SK-N-SH (cell line): Measurements from ENCODE around the gene LENG9. TPM values are rescaled to one million over a fixed set of nuclear protein-coding genes. Genes with fewer than 3 reads are reported as not detected.
"Not testable (repeated sequence)": the region's sequence is repeated elsewhere in the genome, so short reads cannot be mapped to it uniquely, and the experiment has no call there.

Source experiments
- CTCF ChIA-PET: fragments of 300-600, 350-600 bp; formaldehyde crosslinking; extraction: SDS; loops from one replicate; lab custom pipeline; 2021; lab: Yijun Ruan, JAX
- POLR2A ChIA-PET: fragments of 350-600 bp; sonication (Branson Sonifier 250); formaldehyde crosslinking; extraction: SDS; loops from one replicate; lab custom pipeline; 2020; ENCODE audit warnings: antibody characterized with exemption, inconsistent platforms; lab: Yijun Ruan, JAX
- DNase-seq: peaks from one replicate; pipeline ENCODE4 v3.0.0; 2012
- H2AFZ ChIP-seq: fragments of 200-600 bp; sonication (generic); 2 replicates; pipeline ENCODE4 v1.8.1; 2016; ENCODE audit warnings: antibody characterized with exemption, mild to moderate bottlenecking, low read depth
- H3F3A ChIP-seq: fragments of 200-600 bp; sonication (generic); replicated peaks from 2 replicates; pipeline ENCODE3; 2016; ENCODE audit warnings: antibody characterized with exemption, mild to moderate bottlenecking; ENCODE audit not compliant: insufficient read depth
- H3K27ac ChIP-seq, 2 experiments: fragments of 200-500 bp in 1 of 2; fragments of 200-600 bp in 1 of 2; sonication (Bioruptor generic) in 1 of 2; sonication (generic), shearing (Covaris generic) in 1 of 2; 2 replicates each; pipeline versions ENCODE4 v1.5.1 to v1.6.1; 2014 to 2016; ENCODE audit warnings: low read depth in 2 of 2, inconsistent platforms in 1 of 2, low read length in 1 of 2, mild to moderate bottlenecking in 1 of 2, mixed read lengths in 1 of 2
- H3K27me3 ChIP-seq: fragments of 200-600 bp; sonication (generic), shearing (Covaris generic); 2 replicates; pipeline ENCODE4 v1.6.1; 2016; ENCODE audit warnings: mixed run types; ENCODE audit not compliant: insufficient read depth
- H3K36me3 ChIP-seq, 2 experiments: fragments of 200-500 bp in 1 of 2; fragments of 200-600 bp in 1 of 2; sonication (Bioruptor generic) in 1 of 2; sonication (generic) in 1 of 2; replicated peaks in 1 of 2; 2 replicates each; pipeline versions ENCODE3 to v1.5.1; 2014 to 2016; ENCODE audit warnings: low read length in 1 of 2, mild to moderate bottlenecking in 1 of 2; ENCODE audit not compliant: insufficient read depth in 2 of 2, control insufficient read depth in 1 of 2
- H3K4me1 ChIP-seq, 2 experiments: fragments of 200-500 bp in 1 of 2; fragments of 200-600 bp in 1 of 2; sonication (Bioruptor generic) in 1 of 2; sonication (generic), shearing (Covaris generic) in 1 of 2; 2 replicates each; pipeline versions ENCODE4 v1.5.1 to v1.6.1; 2014 to 2016; ENCODE audit warnings: low read depth in 1 of 2, low read length in 1 of 2, mixed run types in 1 of 2; ENCODE audit not compliant: insufficient read depth in 2 of 2, control insufficient read depth in 1 of 2
- H3K4me2 ChIP-seq: fragments of 200-600 bp; sonication (generic), shearing (Covaris generic); 2 replicates; pipeline ENCODE4 v1.6.1; 2017; ENCODE audit warnings: mixed run types
- H3K4me3 ChIP-seq, 2 experiments: fragments of 200-500 bp in 1 of 2; fragments of 200-600 bp in 1 of 2; sonication (Bioruptor generic) in 1 of 2; sonication (generic), shearing (Covaris generic) in 1 of 2; 2 replicates each; pipeline versions ENCODE4 v1.5.1 to v1.8.1; 2014 to 2016; ENCODE audit warnings: low read depth in 2 of 2, inconsistent platforms in 1 of 2, low read length in 1 of 2, mild to moderate bottlenecking in 1 of 2, mixed read lengths in 1 of 2, moderate library complexity in 1 of 2
- H3K79me2 ChIP-seq: fragments of 200-600 bp; sonication (generic); 2 replicates; pipeline ENCODE4 v1.8.1; 2017; ENCODE audit warnings: mild to moderate bottlenecking; ENCODE audit not compliant: insufficient read depth
- H3K9ac ChIP-seq: fragments of 200-600 bp; sonication (generic); 2 replicates; pipeline ENCODE4 v1.6.1; 2017; ENCODE audit warnings: mixed run types
- H3K9me2 ChIP-seq: fragments of 200-600 bp; sonication (generic); 2 replicates; pipeline ENCODE4 v1.6.1; 2017; ENCODE audit warnings: mixed run types
- H3K9me3 ChIP-seq: fragments of 200-600 bp; sonication (generic); 2 replicates; pipeline ENCODE4 v1.6.1; 2017; ENCODE audit warnings: mixed run types, mild to moderate bottlenecking, moderate library complexity
- H4K20me1 ChIP-seq: fragments of 200-600 bp; sonication (generic); 2 replicates; pipeline ENCODE4 v1.6.1; 2017; ENCODE audit warnings: mild to moderate bottlenecking, mixed run types; ENCODE audit not compliant: insufficient read depth
- CHD2 ChIP-seq: fragments of 150-350 bp; IDR thresholded peaks from 2 replicates; pipeline ENCODE4 v1.6.1; 2018; ENCODE audit warnings: low read length; ENCODE audit not compliant: partially characterized antibody
- ELF1 ChIP-seq: IDR thresholded peaks from 2 replicates; pipeline ENCODE4 v1.4.0; 2012
- FOSL2 ChIP-seq: IDR thresholded peaks from 2 replicates; pipeline ENCODE4 v1.4.0; 2012; ENCODE audit warnings: low read depth, mild to moderate bottlenecking, moderate library complexity, borderline replicate concordance
- FOXJ3 ChIP-seq: sonication (generic); formaldehyde crosslinking; IDR thresholded peaks from 2 replicates; pipeline ENCODE4 v1.5.1; 2020; ENCODE audit warnings: mild to moderate bottlenecking, missing genetic modification reagents
- FOXM1 ChIP-seq: IDR thresholded peaks from 2 replicates; pipeline ENCODE4 v1.4.0; 2012; ENCODE audit warnings: low read depth, mild to moderate bottlenecking
- GATA2 ChIP-seq: sonication (generic); formaldehyde crosslinking; IDR thresholded peaks from 2 replicates; pipeline ENCODE4 v1.5.0; 2020; ENCODE audit warnings: mild to moderate bottlenecking, missing genetic modification reagents
- MAX ChIP-seq: IDR thresholded peaks from 2 replicates; pipeline ENCODE4 v1.4.0; 2012; ENCODE audit warnings: low read depth
- PBX3 ChIP-seq: IDR thresholded peaks from 2 replicates; pipeline ENCODE4; 2012
- POLR2AphosphoS5 ChIP-seq: IDR thresholded peaks from 2 replicates; pipeline ENCODE4 v1.6.1; 2012; ENCODE audit warnings: low read depth, low read length
- REST ChIP-seq: IDR thresholded peaks from 2 replicates; pipeline ENCODE4 v1.6.1; 2012; ENCODE audit warnings: mild to moderate bottlenecking, low read depth, low read length, moderate library complexity
- RFX5 ChIP-seq: IDR thresholded peaks from 2 replicates; pipeline ENCODE4 v1.6.1; 2012; ENCODE audit warnings: mild to moderate bottlenecking, improper control_type of control experiment, low read length
- SIN3A ChIP-seq: IDR thresholded peaks from 2 replicates; pipeline ENCODE4 v1.6.1; 2012; ENCODE audit warnings: low read depth, mild to moderate bottlenecking, low read length, moderate library complexity, borderline replicate concordance
- SMC3 ChIP-seq: IDR thresholded peaks from 2 replicates; pipeline ENCODE4 v1.6.1; 2012; ENCODE audit warnings: low read depth, low read length, improper control_type of control experiment
- TAF1 ChIP-seq: IDR thresholded peaks from 2 replicates; pipeline ENCODE4 v1.6.1; 2012; ENCODE audit warnings: low read depth, mild to moderate bottlenecking, low read length, moderate library complexity, borderline replicate concordance
- TCF12 ChIP-seq: IDR thresholded peaks from 2 replicates; pipeline ENCODE4 v1.4.0; 2012
- USF2 ChIP-seq: fragments of 150-350 bp; IDR thresholded peaks from 2 replicates; pipeline ENCODE4 v1.6.1; 2017; ENCODE audit warnings: antibody characterized with exemption, low read length, low read depth, borderline replicate concordance
- WGBS: methylation state at CpG from one replicate; pipeline ENCODE4 v1.1.6; 2017; ENCODE audit warnings: low lambda C conversion rate; 5-methylcytosine and 5-hydroxymethylcytosine counted together
- polyA plus RNA-seq, 3 experiments: library from polyadenylated mRNA; depleted of rRNA; stranded (reverse); fragments of >200 nt; gene quantifications; 2 replicates each; pipeline ENCODE4 v1.2.3, GENCODE V29; 2012

Gene LENG9
- polyA plus RNA-seq, 1 of the 3 experiments (the other 2 are of a cell fraction): 0.20 TPM

GRCh38 chr19:54509200-54509940 is 45.8 kb upstream of the LENG9 start:
- H3F3A ChIP-seq, H3K36me3 ChIP-seq, DNase-seq, H3K4me3 ChIP-seq, H4K20me1 ChIP-seq, H3K79me2 ChIP-seq, H3K4me2 ChIP-seq, H3K9me3 ChIP-seq, H3K27ac ChIP-seq, H2AFZ ChIP-seq, CTCF ChIA-PET, H3K9ac ChIP-seq, H3K4me1 ChIP-seq, POLR2A ChIA-PET, H3K9me2 ChIP-seq: not testable (repeated sequence)
- H3K27me3 ChIP-seq: peaks cover 36% of the 10 kb centered on the region
- no CpG with 5 or more reads among the region's 21 CpGs for WGBS

GRCh38 chr19:54508487-54508886 is 44.9 kb upstream of the LENG9 start:
- H3K4me2 ChIP-seq, H3K9me2 ChIP-seq, H3K4me1 ChIP-seq, H4K20me1 ChIP-seq, H3K9me3 ChIP-seq, H3K9ac ChIP-seq, H3F3A ChIP-seq, POLR2A ChIA-PET, H3K36me3 ChIP-seq, H3K27ac ChIP-seq, DNase-seq, H3K79me2 ChIP-seq, H3K4me3 ChIP-seq, H2AFZ ChIP-seq: not testable (repeated sequence)
- CTCF ChIA-PET: interaction anchor here (0.6 kb wide), 1 partner anchor 28 kb away, joined by 3 read pairs; no protein-coding TSS in a partner anchor
- WGBS: 10% methylated on average over 2 of the region's 3 CpGs
- peaks cover 30% of the 10 kb centered on the region for H3K27me3 ChIP-seq

GRCh38 chr19:54507824-54508223 is 44.2 kb upstream of the LENG9 start:
- Histone ChIP-seq H3K27me3 (peaks cover 24% of the 10 kb centered on the region), H3K79me2 (no peaks in the 10 kb centered on the region), H3K4me3 (no peak overlapping the region), H3K9me2 (no peaks in the 10 kb centered on the region), H3K9me3 (no peaks in the 10 kb centered on the region), H4K20me1 (no peaks in the 10 kb centered on the region), H2AFZ (no peak overlapping the region), H3K4me2 (no peak overlapping the region), H3K27ac (no peak overlapping the region), H3K4me1 (no peaks in the 10 kb centered on the region), H3F3A (no peaks in the 10 kb centered on the region), H3K9ac (no peak overlapping the region), H3K36me3 (no peaks in the 10 kb centered on the region)
- WGBS: 5% methylated on average over 11 of the region's 12 CpGs
- DNase-seq: no peak
- ChIA-PET CTCF (interaction anchor here (0.6 kb wide), 1 partner anchor 27 kb away, joined by 3 read pairs; no protein-coding TSS in a partner anchor), POLR2A (no interaction called here)
- no peak for TF ChIP-seq GATA2 (CRISPR knock-in tag)
- no peak for TF ChIP-seq USF2
- TF ChIP-seq TCF12: no peak
- TF ChIP-seq ELF1: no peak
- TF ChIP-seq FOXM1: no peak
- no peak for TF ChIP-seq CHD2
- no peak for TF ChIP-seq SIN3A
- TF ChIP-seq MAX: no peak
- TF ChIP-seq TAF1: no peak
- TF ChIP-seq PBX3: no peak
- no peak for TF ChIP-seq SMC3
- no peak for TF ChIP-seq POLR2AphosphoS5
- TF ChIP-seq RFX5: no peak
- TF ChIP-seq FOSL2: no peak
- TF ChIP-seq FOXJ3 (CRISPR knock-in tag): no peak
- no peak for TF ChIP-seq REST
